Measurements from ENCODE around the gene HTT.

The HTT gene

DNA sequence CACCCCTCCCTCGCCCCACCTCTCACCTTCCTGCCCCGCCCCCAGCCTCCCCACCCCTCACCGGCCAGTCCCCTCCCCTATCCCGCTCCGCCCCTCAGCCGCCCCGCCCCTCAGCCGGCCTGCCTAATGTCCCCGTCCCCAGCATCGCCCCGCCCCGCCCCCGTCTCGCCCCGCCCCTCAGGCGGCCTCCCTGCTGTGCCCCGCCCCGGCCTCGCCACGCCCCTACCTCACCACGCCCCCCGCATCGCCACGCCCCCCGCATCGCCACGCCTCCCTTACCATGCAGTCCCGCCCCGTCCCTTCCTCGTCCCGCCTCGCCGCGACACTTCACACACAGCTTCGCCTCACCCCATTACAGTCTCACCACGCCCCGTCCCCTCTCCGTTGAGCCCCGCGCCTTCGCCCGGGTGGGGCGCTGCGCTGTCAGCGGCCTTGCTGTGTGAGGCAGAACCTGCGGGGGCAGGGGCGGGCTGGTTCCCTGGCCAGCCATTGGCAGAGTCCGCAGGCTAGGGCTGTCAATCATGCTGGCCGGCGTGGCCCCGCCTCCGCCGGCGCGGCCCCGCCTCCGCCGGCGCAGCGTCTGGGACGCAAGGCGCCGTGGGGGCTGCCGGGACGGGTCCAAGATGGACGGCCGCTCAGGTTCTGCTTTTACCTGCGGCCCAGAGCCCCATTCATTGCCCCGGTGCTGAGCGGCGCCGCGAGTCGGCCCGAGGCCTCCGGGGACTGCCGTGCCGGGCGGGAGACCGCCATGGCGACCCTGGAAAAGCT lies at the start of gene HTT, which contains the start of gene HTT-AS:
Gene HTT, plus strand, starts transcription at position 604 of the 768 bp plus-strand sequence. Its CDS starts 145 bp downstream, at position 749.
Gene HTT-AS, minus strand, starts transcription at position 461 of the 768 bp plus-strand sequence.
- TF ChIP-seq, protein P1, sequence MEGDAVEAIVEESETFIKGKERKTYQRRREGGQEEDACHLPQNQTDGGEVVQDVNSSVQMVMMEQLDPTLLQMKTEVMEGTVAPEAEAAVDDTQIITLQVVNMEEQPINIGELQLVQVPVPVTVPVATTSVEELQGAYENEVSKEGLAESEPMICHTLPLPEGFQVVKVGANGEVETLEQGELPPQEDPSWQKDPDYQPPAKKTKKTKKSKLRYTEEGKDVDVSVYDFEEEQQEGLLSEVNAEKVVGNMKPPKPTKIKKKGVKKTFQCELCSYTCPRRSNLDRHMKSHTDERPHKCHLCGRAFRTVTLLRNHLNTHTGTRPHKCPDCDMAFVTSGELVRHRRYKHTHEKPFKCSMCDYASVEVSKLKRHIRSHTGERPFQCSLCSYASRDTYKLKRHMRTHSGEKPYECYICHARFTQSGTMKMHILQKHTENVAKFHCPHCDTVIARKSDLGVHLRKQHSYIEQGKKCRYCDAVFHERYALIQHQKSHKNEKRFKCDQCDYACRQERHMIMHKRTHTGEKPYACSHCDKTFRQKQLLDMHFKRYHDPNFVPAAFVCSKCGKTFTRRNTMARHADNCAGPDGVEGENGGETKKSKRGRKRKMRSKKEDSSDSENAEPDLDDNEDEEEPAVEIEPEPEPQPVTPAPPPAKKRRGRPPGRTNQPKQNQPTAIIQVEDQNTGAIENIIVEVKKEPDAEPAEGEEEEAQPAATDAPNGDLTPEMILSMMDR (IDR thresholded peaks at IDR 0.05), result no peak

DNA sequence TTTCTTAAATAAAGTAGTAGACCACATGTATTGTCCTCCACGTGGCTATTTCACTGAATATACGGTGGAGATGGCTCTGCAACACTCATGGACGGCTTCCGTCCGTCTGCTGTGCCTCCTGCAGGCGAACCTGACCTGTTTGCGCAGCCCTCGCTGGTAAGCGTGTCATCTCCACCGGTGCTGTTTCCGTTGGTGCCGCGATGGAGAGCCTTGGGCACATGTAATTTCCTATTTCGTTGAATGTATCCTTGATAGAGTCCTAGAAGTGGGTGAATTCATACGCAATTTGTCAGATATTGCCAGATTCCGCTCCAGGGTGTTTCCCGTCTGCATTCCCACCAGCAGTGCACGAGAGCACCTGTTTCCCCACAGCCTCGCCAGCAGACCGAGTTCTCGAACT lies 48.6 kb upstream of the HTT start:
- TF ChIP-seq, protein P1 (IDR thresholded peaks at IDR 0.05), result no peak

DNA sequence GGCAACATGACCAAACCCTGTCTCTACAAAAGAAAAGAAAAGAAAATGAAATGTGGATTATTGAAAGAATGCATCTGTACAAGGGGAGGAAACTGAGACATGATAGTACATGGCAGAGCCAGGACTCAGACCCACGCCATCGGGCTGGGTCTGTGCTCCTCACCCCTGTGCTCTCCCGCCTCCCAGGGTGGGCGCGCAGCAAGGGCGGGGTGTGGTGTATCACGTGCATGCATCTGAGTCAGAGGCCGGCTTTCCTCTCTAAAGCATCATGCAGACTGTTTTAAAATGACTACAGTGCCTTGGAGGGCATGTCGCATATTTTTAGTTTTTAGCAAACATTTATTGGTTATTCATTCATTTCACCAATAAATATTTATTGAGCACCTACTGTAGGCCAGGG lies 47.9 kb upstream of the HTT start:
- TF ChIP-seq, protein P1 (IDR thresholded peaks at IDR 0.05), result no peak

DNA sequence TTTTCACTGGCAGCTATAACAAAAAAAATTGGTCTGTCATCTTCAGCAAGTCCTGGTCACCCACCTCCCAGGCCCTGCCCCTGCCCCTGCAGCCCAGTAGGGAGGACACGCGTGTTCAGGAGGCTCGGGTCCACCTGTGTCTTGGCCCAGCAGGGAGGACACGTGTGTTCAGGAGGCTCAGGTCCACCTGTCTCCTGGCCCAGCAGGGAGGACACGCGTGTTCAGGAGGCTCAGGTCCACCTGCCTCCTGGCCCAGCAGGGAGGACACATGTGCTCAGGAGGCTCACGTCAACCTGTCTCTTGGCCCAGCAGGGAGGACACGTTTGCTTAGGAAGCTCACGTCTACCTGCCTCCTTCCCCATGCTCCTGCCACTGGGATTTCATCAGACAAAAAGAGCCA lies 45.0 kb upstream of the HTT start:
- TF ChIP-seq, protein P1 (IDR thresholded peaks at IDR 0.05), result no peak

DNA sequence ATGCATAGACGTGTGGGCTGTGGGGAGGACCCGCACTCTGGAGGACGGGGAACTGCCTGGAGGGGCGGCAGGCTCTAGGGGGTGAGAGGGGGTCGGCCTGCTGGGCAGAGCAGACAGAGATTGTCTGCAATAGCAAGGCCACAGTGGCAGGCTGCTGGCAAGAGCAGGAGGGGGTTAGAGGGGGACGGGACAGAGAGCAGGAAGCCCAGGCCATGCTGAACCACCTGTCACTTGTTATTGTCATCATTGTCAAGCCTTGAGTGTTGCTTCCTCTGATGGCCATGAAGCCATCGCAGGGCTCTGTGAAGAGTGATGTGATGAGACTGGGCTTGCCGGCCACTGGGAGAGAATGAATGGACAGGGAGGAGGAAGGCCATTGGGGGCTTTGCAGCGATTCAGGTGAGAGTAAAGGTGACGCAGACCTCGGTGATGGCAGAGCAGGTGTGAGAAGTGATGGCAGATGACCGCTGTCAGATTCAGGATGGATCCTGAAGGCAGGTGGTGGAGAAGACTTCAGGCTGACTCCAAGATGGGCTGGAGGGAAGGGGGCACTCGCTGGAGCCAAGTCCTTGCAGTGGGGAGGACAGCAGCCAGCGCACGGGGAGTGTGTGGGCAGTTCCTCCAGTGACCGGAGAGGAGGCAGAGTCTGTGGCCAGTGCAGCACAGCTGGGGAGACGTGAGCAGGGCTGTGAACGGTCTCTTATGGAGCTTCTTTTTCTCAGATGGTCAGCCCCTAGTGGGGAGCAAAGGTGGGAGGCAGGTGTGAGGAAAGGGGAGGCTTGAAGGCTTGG lies 43.7 kb upstream of the HTT start:
- TF ChIP-seq, protein P1 (IDR thresholded peaks at IDR 0.05), result no peak

DNA sequence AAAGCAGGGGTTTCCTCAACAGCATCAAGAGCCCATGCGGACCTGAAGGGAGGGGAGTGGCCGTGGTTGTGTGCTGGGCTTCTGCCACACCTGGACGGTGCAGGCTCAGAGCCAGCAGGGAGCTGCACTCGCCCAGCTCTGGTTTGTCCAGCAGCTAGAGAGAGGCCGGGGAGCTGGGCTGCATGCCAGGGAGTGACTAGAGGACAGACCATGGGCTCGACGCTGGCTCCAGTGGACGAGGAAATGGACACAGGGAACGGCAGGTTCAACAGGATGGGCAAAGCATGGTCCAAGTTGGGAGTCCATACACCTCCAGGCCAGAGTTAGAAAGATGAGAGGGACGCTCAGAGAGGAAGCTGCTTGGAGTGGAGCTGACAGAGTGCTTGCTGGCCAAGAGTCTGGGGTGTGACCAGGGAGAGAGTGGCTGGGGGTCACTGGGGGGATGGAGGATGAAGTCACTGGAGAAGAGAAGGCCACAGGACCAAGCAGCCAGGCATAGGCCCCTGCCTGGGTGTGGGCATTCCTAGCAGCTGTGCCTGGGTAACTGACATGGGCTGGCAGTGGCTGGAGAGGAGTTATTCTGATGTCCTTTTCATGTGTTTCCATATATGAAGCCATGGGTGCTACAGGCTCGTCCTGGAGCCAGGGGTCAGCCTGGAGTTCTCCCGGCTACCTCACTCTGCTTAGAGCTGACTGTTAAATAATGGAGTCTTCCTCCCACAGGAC lies 43.0 kb upstream of the HTT start:
- TF ChIP-seq, protein P1 (IDR thresholded peaks at IDR 0.05), result no peak

DNA sequence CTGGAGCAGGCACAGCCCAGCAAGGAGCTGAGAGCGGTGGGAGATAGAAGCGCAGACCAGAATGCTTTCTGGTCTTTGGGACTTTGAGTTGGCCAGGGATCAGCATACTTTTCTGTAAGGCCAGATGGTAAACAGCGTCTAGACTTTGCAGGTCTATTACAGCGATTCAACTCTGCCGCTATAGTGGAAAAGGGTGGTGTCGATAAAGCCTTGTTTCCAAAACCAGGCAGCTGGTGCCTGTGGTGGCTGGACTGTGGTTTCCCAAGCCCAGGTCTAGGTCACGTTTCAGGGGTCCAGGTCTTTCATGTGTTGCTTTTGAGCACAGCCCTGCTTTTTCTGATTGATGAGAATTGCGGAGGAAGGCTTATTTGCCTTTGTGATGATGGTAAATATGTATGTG lies 40.2 kb upstream of the HTT start:
- TF ChIP-seq, protein P1 (IDR thresholded peaks at IDR 0.05), result no peak

All from LNCAP (cell line).